HCT116 (cell line): ENCODE data around the gene NDUFS3. TPM values are rescaled to one million over a fixed set of nuclear protein-coding genes. Genes with fewer than 3 reads are reported as not detected.

Experiments
- ATAC-seq: fragments of 200-7000 bp; cut with Tn5 transposase; 2 replicates; pipeline ENCODE4 v1.9.1; 2020; ENCODE audit warnings: mild to moderate bottlenecking, moderate library complexity
- BruUV-seq: library from RNA; stranded (reverse); fragments of 400-500 nt; replicated peaks from 2 replicates; lab custom pipeline; 2021; lab: Mats Ljungman, UMichigan
- CTCF ChIA-PET: fragments of 300-600 bp; sonication (Branson Sonifier 250); formaldehyde crosslinking; loops from one replicate; lab custom pipeline; 2021; ENCODE audit warnings: antibody characterized with exemption; lab: Charles Lee
- POLR2A ChIA-PET: fragments of 300-600, 350-600 bp; sonication (Branson Sonifier 250); formaldehyde crosslinking; loops from one replicate; lab custom pipeline; 2021; ENCODE audit warnings: antibody characterized with exemption; lab: Charles Lee
- RAD21 ChIA-PET, 2 experiments: fragments of 300-600 bp; sonication (Branson Sonifier 250); formaldehyde crosslinking; loops; one replicate each; lab custom pipeline; 2023; ENCODE audit warnings: low total read pairs in 2 of 2; ENCODE audit not compliant: uncharacterized antibody in 2 of 2, unreplicated experiment in 2 of 2, low non-redundant PET in 1 of 2; lab: Charles Lee
- DNase-seq: peaks from one replicate; pipeline ENCODE4 v3.0.0-alpha.2; 2010; ENCODE audit warnings: low read depth, low spot score
- H2AFZ ChIP-seq: fragments of 200-600 bp; shearing (Covaris generic), sonication (generic); 2 replicates; pipeline ENCODE4 v1.6.1; 2017; ENCODE audit warnings: low read depth, mixed run types, mixed read lengths, antibody characterized with exemption, low read length; ENCODE audit not compliant: poor library complexity, severe bottlenecking
- H3K27ac ChIP-seq: 2 replicates; pipeline ENCODE4 v1.5.1; 2012; ENCODE audit warnings: low read depth, low read length
- H3K27me3 ChIP-seq: fragments of 200-600 bp; sonication (generic); 2 replicates; pipeline ENCODE4 v1.6.1; 2016; ENCODE audit warnings: mixed run types, low read length, mixed read lengths; ENCODE audit not compliant: insufficient read depth
- H3K36me3 ChIP-seq, 2 experiments: fragments of 200-500 bp in 1 of 2; fragments of 200-600 bp in 1 of 2; sonication (Bioruptor generic) in 1 of 2; sonication (generic) in 1 of 2; 2 replicates each; pipeline versions ENCODE4 v1.5.1 to v1.6.1; 2014 to 2016; ENCODE audit warnings: low read length in 2 of 2, inconsistent platforms in 1 of 2, mixed read lengths in 1 of 2, mixed run types in 1 of 2; ENCODE audit not compliant: insufficient read depth in 2 of 2, control insufficient read depth in 1 of 2
- H3K4me1 ChIP-seq, 2 experiments: fragments of 200-600 bp in 1 of 2; sonication (generic) in 1 of 2; 2 replicates each; pipeline versions ENCODE4 v1.5.1 to v1.6.1; 2012 to 2017; ENCODE audit warnings: low read length in 2 of 2, inconsistent platforms in 1 of 2, mild to moderate bottlenecking in 1 of 2, mixed read lengths in 1 of 2, mixed run types in 1 of 2, moderate library complexity in 1 of 2; ENCODE audit not compliant: insufficient read depth in 2 of 2, control insufficient read depth in 1 of 2
- H3K4me2 ChIP-seq: fragments of 200-600 bp; sonication (generic); 2 replicates; pipeline ENCODE4 v1.6.1; 2017; ENCODE audit warnings: mixed run types, low read length, mixed read lengths
- H3K4me3 ChIP-seq, 2 experiments: fragments of 200-600 bp in 1 of 2; sonication (generic) in 1 of 2; replicated peaks in 1 of 2; 2 replicates each; pipeline ENCODE4 v1.5.1; 2011 to 2016; ENCODE audit warnings: low read length in 2 of 2, control low read depth in 1 of 2, low read depth in 1 of 2, mild to moderate bottlenecking in 1 of 2, mixed read lengths in 1 of 2, mixed run types in 1 of 2
- H3K79me2 ChIP-seq: fragments of 200-600 bp; sonication (generic); 2 replicates; pipeline ENCODE4 v1.6.1; 2017; ENCODE audit warnings: mild to moderate bottlenecking, mixed run types, low read length, moderate library complexity, mixed read lengths; ENCODE audit not compliant: insufficient read depth
- H3K9ac ChIP-seq: fragments of 200-600 bp; sonication (generic); 2 replicates; pipeline ENCODE4 v1.6.1; 2016; ENCODE audit warnings: low read length, mixed read lengths
- H3K9me2 ChIP-seq: fragments of 200-600 bp; sonication (generic), shearing (Covaris generic); 2 replicates; pipeline ENCODE4 v1.6.1; 2017; ENCODE audit warnings: mixed run types, mild to moderate bottlenecking, moderate library complexity; ENCODE audit not compliant: insufficient read depth
- H3K9me3 ChIP-seq, 2 experiments: fragments of 200-500 bp in 1 of 2; fragments of 200-600 bp in 1 of 2; sonication (Bioruptor generic) in 1 of 2; sonication (generic) in 1 of 2; 2 replicates each; pipeline ENCODE4 v1.6.1; 2014 to 2017; ENCODE audit warnings: low read length in 2 of 2, mixed read lengths in 2 of 2, inconsistent platforms in 1 of 2, low read depth in 1 of 2, mild to moderate bottlenecking in 1 of 2, mixed run types in 1 of 2, moderate library complexity in 1 of 2; ENCODE audit not compliant: control insufficient read depth in 1 of 2, insufficient read depth in 1 of 2
- H4K20me1 ChIP-seq: fragments of 200-600 bp; sonication (generic), shearing (Covaris generic); 2 replicates; pipeline ENCODE4 v1.6.1; 2017; ENCODE audit warnings: mixed run types, mild to moderate bottlenecking, moderate library complexity; ENCODE audit not compliant: insufficient read depth
- CEBPB ChIP-seq: IDR thresholded peaks from 2 replicates; pipeline ENCODE4 v1.6.1; 2012; ENCODE audit warnings: low read depth
- CTCF ChIP-seq, 3 experiments: fragments of 200-600 bp in 1 of 3; sonication (generic) in 1 of 3; IDR thresholded peaks in 2 of 3; conservative IDR thresholded peaks in 1 of 3; 2 replicates each; pipeline ENCODE4 v1.5.1; 2012 to 2017; ENCODE audit warnings: low read depth in 2 of 3, low read length in 2 of 3, antibody characterized with exemption in 1 of 3, borderline replicate concordance in 1 of 3, control low read depth in 1 of 3, mild to moderate bottlenecking in 1 of 3, mixed read lengths in 1 of 3, mixed run types in 1 of 3, moderate library complexity in 1 of 3; ENCODE audit not compliant: insufficient read depth in 1 of 3
- EGR1 ChIP-seq: IDR thresholded peaks from 2 replicates; pipeline ENCODE4 v1.6.1; 2012; ENCODE audit warnings: low read depth
- ELF1 ChIP-seq: IDR thresholded peaks from 2 replicates; pipeline ENCODE4 v1.6.1; 2012; ENCODE audit warnings: low read depth, borderline replicate concordance
- EZH2 ChIP-seq: fragments of 200-600 bp; sonication (generic); IDR thresholded peaks from 2 replicates; pipeline ENCODE4 v1.6.1; 2017; ENCODE audit warnings: antibody characterized with exemption, mixed run types
- FOSL1 ChIP-seq: IDR thresholded peaks from 2 replicates; pipeline ENCODE4 v1.6.1; 2012; ENCODE audit warnings: low read depth
- POLR2A ChIP-seq: IDR thresholded peaks from 2 replicates; pipeline ENCODE4 v1.7.0; 2011; ENCODE audit warnings: borderline replicate concordance; ENCODE audit not compliant: insufficient read depth, insufficient read length; ENCODE audit errors: extremely low read depth
- RAD21 ChIP-seq: IDR thresholded peaks from 2 replicates; pipeline ENCODE4 v1.6.1; 2012; ENCODE audit warnings: low read depth, mild to moderate bottlenecking
- SIN3A ChIP-seq: IDR thresholded peaks from 2 replicates; pipeline ENCODE4 v1.6.1; 2012; ENCODE audit warnings: low read depth
- SP1 ChIP-seq: IDR thresholded peaks from 2 replicates; pipeline ENCODE4 v1.6.1; 2012; ENCODE audit warnings: low read depth
- SRF ChIP-seq: IDR thresholded peaks from 2 replicates; pipeline ENCODE4 v1.6.1; 2012; ENCODE audit warnings: low read depth
- TCF7L2 ChIP-seq: IDR thresholded peaks from 2 replicates; pipeline ENCODE4 v1.7.0; 2011; ENCODE audit warnings: borderline replicate concordance, inconsistent platforms; ENCODE audit not compliant: insufficient read depth, insufficient read length; ENCODE audit errors: extremely low read depth
- YY1 ChIP-seq: IDR thresholded peaks from 2 replicates; pipeline ENCODE4 v1.6.1; 2011; ENCODE audit warnings: low read length, low read depth, moderate library complexity, mild to moderate bottlenecking; ENCODE audit not compliant: insufficient replicate concordance; ENCODE audit errors: extremely low read depth
- ZNF274 ChIP-seq: fragments of 200-500 bp; sonication (Bioruptor generic); IDR thresholded peaks from 2 replicates; pipeline ENCODE4 v1.6.1; 2014; ENCODE audit warnings: mild to moderate bottlenecking, low read depth, low read length, inconsistent platforms
- intact Hi-C: fragments of 100-400 bp; cut with micrococcal nuclease; formaldehyde crosslinking; loops from 2 replicates; pipeline ENCODE4 v1.10.0; 2022
- total RNA-seq: library from RNA; stranded (reverse); gene quantifications from one replicate; pipeline ENCODE4 v1.2.1, GENCODE V29; 2021; ENCODE audit not compliant: unreplicated experiment
- TF ChIP-seq, protein P1 (sequence below): IDR thresholded peaks from 2 replicates; pipeline ENCODE4 v1.6.1; 2011; ENCODE audit warnings: mild to moderate bottlenecking, low read length, moderate library complexity; ENCODE audit not compliant: insufficient replicate concordance; ENCODE audit errors: extremely low read depth

NDUFS3 gene
- total RNA-seq, 1 experiment from 2014 or later = 134 TPM

- Histone ChIP-seq H4K20me1 (no peaks in the 10 kb centered on the region), H3K9me2 (no peaks in the 10 kb centered on the region), H3K4me1 (no peaks in the 10 kb centered on the region), H3K9ac (no peak overlapping the region), H3K27me3 (no peaks in the 10 kb centered on the region; the same call in 1 of the 2 replicates), H3K79me2 (no peaks in the 10 kb centered on the region), H3K4me2 (no peak overlapping the region), H3K9me3 (no peaks in the 10 kb centered on the region), H3K4me3 (no peak overlapping the region), H3K36me3 (no peaks in the 10 kb centered on the region; a peak in 1 of 4 replicates), H2AFZ (no peak overlapping the region), H3K27ac (no peak overlapping the region)
- no peak for TF ChIP-seq ELF1
- TF ChIP-seq SP1 = no peak
- TF ChIP-seq CEBPB = no peak
- no peak for TF ChIP-seq YY1
- TF ChIP-seq, protein P1, sequence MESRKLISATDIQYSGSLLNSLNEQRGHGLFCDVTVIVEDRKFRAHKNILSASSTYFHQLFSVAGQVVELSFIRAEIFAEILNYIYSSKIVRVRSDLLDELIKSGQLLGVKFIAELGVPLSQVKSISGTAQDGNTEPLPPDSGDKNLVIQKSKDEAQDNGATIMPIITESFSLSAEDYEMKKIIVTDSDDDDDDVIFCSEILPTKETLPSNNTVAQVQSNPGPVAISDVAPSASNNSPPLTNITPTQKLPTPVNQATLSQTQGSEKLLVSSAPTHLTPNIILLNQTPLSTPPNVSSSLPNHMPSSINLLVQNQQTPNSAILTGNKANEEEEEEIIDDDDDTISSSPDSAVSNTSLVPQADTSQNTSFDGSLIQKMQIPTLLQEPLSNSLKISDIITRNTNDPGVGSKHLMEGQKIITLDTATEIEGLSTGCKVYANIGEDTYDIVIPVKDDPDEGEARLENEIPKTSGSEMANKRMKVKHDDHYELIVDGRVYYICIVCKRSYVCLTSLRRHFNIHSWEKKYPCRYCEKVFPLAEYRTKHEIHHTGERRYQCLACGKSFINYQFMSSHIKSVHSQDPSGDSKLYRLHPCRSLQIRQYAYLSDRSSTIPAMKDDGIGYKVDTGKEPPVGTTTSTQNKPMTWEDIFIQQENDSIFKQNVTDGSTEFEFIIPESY = no peak
- no peak for TF ChIP-seq RAD21
- no peak for TF ChIP-seq POLR2A
- no peak for TF ChIP-seq TCF7L2
- TF ChIP-seq EZH2 = no peak
- TF ChIP-seq CTCF (IDR thresholded peaks at IDR 0.05 in 2 of 3, conservative IDR thresholded peaks at IDR 0.05 in 1 of 3; ENCODE audit: borderline replicate concordance in 1 of 3, insufficient read depth in 1 of 3, low read depth in 2 of 3, low read length in 2 of 3) = no peak
- no peak for TF ChIP-seq SIN3A
- TF ChIP-seq ZNF274 = no peak
- no peak for TF ChIP-seq FOSL1
- no peak for TF ChIP-seq SRF
- no peak for TF ChIP-seq EGR1
- no peak for DNase-seq
- POLR2A ChIA-PET = no interaction called here
- intact Hi-C loops = loop anchor here (10.0 kb wide), 1 partner anchor 147 kb away; no protein-coding TSS in a partner anchor
- RAD21 ChIA-PET = interaction anchor here in 1 of 2 experiments (0.9 kb wide), 1 partner anchor 105 kb away, joined by 3 read pairs; no protein-coding TSS in a partner anchor
- CTCF ChIA-PET = no interaction called here
- no TSS peak for BruUV-seq
- no peak for ATAC-seq
These were observed 32.5 kb downstream of the NDUFS3 start for GRCh38 chr11:47611348-47611794.
